Measurements from ENCODE around the gene ISLR. TPM values are rescaled to one million over a fixed set of nuclear protein-coding genes. Genes with fewer than 3 reads are reported as not detected.

ISLR gene
- polyA plus RNA-seq, 1 donor from 2014 or later, result not detected

GRCh38 chr15:74197176-74197965 lies 23.9 kb downstream of the ISLR start:
- Histone ChIP-seq H3F3A (ENCODE audit: insufficient read depth, low read length, poor library complexity, severe bottlenecking) (no peaks in the 10 kb centered on the region), H4K20me1 (ENCODE audit: insufficient read depth) (no peaks in the 10 kb centered on the region)
- TF ChIP-seq RAD21 (conservative IDR thresholded peaks at IDR 0.05) (no peak), CTCF (IDR thresholded peaks at IDR 0.05; ENCODE audit: poor library complexity, severe bottlenecking) (no peak), EP300 (conservative IDR thresholded peaks at IDR 0.05; ENCODE audit: poor library complexity, severe bottlenecking) (no peak), EZH2 (IDR thresholded peaks at IDR 0.05; ENCODE audit: borderline replicate concordance, insufficient read depth, low read length, poor library complexity, severe bottlenecking) (no peak), SMC3 (conservative IDR thresholded peaks at IDR 0.05; ENCODE audit: poor library complexity) (no peak), POLR2AphosphoS5 (IDR thresholded peaks at IDR 0.05) (no peak), MXI1 (conservative IDR thresholded peaks at IDR 0.05; ENCODE audit: poor library complexity, severe bottlenecking) (no peak), REST (IDR thresholded peaks at IDR 0.05; ENCODE audit: borderline replicate concordance) (no peak), TAF1 (IDR thresholded peaks at IDR 0.05; ENCODE audit: low read depth) (no peak)

GRCh38 chr15:74199297-74199652 lies 25.8 kb downstream of the ISLR start:
- Histone ChIP-seq H3K27ac (ENCODE audit: low read length) (no peak overlapping the region), H3K9ac (ENCODE audit: low read length) (no peak overlapping the region), H2AFZ (ENCODE audit: low read depth, low read length) (no peak overlapping the region), H3K9me2 (ENCODE audit: insufficient read depth, low read length) (no peaks in the 10 kb centered on the region), H3K4me2 (ENCODE audit: low read length) (no peak overlapping the region), H3K9me3 (ENCODE audit: low read length) (no peaks in the 10 kb centered on the region), H3K27me3 (ENCODE audit: insufficient read depth, low read depth, low read length) (no peaks in the 10 kb centered on the region), H4K20me1 (ENCODE audit: insufficient read depth) (no peaks in the 10 kb centered on the region), H3K36me3 (ENCODE audit: insufficient read depth, low read length) (no peaks in the 10 kb centered on the region), H3K4me3 (ENCODE audit: low read length) (no peak overlapping the region), H3F3A (ENCODE audit: insufficient read depth, low read length, poor library complexity, severe bottlenecking) (no peaks in the 10 kb centered on the region), H3K79me2 (replicated peaks; ENCODE audit: insufficient read depth, low read length) (no peaks in the 10 kb centered on the region)
- TF ChIP-seq RAD21 (conservative IDR thresholded peaks at IDR 0.05) (no peak), REST (IDR thresholded peaks at IDR 0.05; ENCODE audit: borderline replicate concordance) (no peak), SMC3 (conservative IDR thresholded peaks at IDR 0.05; ENCODE audit: poor library complexity) (no peak), EP300 (conservative IDR thresholded peaks at IDR 0.05; ENCODE audit: poor library complexity, severe bottlenecking) (no peak)

More at GRCh38 chr15:74197176-74197965, 23.9 kb downstream of the ISLR start:
- H3K9ac ChIP-seq (ENCODE audit: low read length), result no peak overlapping the region
- H3K27ac ChIP-seq (ENCODE audit: low read length), result no peak overlapping the region
- H3K79me2 ChIP-seq (replicated peaks; ENCODE audit: insufficient read depth, low read length), result no peaks in the 10 kb centered on the region
- H3K36me3 ChIP-seq (ENCODE audit: insufficient read depth, low read length), result no peaks in the 10 kb centered on the region
- H3K9me2 ChIP-seq (ENCODE audit: insufficient read depth, low read length), result no peaks in the 10 kb centered on the region
- H3K4me2 ChIP-seq (ENCODE audit: low read length), result no peak overlapping the region
- no peak overlapping the region for H2AFZ ChIP-seq (ENCODE audit: low read depth, low read length)
- no peaks in the 10 kb centered on the region for H3K27me3 ChIP-seq (ENCODE audit: insufficient read depth, low read depth, low read length)
- H3K9me3 ChIP-seq (ENCODE audit: low read length), result no peaks in the 10 kb centered on the region
- no peak overlapping the region for H3K4me3 ChIP-seq (ENCODE audit: low read length)

All from neural cell (in vitro differentiated cells).